GM12892 (cell line): ENCODE measurements around the gene NAV2.

ENCODE experiments used
- DNase-seq: peaks from one replicate; pipeline ENCODE4 v3.0.0; 2011; ENCODE audit not compliant: insufficient read length
- FAIRE-seq: peaks from 2 replicates; lab custom pipeline; 2011; peaks lifted over from hg19 to GRCh38; lab: Jason Lieb, UNC
- POLR2A ChIP-seq: IDR thresholded peaks from 2 replicates; pipeline ENCODE4 v1.6.1; 2011; ENCODE audit warnings: low read depth, low read length, control low read depth
- POLR2AphosphoS5 ChIP-seq: IDR thresholded peaks from 2 replicates; pipeline ENCODE4 v1.6.1; 2011; ENCODE audit warnings: low read depth, low read length, control low read depth
- TAF1 ChIP-seq: IDR thresholded peaks from 2 replicates; pipeline ENCODE4 v1.6.1; 2011; ENCODE audit warnings: low read depth, mild to moderate bottlenecking, control low read depth, low read length, borderline replicate concordance

Gene NAV2

DNA sequence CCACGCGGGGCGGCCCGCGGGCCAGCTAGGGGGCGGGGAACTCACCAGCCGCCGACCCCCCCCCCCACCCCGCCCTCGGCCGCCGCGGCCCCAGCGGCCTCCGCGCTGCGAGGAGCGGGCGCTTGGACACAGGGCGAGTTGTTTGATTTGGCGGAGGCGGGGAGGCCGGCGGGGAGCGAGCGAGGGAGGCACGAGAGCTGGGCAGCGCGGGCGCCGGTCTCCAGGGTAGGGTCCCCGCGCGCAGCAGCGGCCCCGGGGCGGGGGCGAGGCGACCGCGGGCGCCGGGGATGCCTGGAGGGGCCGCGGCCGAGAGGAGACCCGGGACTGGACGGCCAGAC, 64.4 kb downstream of the NAV2 start:
- TF ChIP-seq POLR2A (peak; percentile 27; the same call in 1 of the 2 replicates), TAF1 (no peak), POLR2AphosphoS5 (no peak)
- DNase-seq (peak; percentile 28), FAIRE-seq (peak; percentile 84)

DNA sequence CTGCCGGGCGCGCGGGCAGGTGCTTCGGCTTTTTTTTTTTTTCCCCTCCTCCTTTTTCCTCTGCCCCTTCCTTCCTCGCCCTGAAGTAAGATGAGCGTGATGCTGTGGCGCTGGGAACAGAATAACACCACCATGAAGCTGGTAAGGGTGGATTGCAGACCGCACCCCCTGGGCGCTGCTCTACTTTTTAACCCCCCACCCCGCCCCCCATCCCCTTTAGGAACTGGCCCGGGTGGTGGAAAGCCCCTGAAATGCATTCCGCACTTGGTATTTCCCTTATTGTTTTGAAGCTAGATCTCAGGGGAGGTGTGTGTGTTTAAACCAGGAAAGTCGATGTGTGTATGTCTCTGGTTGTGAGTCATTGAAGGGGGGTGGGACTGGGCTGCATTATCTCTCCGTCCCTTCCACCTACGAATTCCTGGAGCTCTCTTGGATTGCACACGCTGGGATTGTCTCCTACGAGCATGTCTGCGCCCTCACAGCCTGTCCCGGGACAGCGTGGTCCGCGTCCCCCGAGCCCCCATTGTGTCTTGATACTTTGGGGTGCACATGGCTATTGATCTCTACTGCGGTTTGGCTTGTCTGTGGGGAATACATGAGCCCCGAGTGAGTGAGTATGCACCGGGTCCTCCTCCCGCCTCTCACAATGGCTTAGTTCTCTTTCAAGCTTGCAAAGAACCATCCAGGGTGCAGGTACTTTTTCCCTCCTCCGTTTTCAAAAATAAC, 64.9 kb downstream of the NAV2 start:
- peak; percentile 50; the same call in 1 of the 2 replicates for TF ChIP-seq POLR2AphosphoS5
- peak; percentile 65; the same call in 1 of the 2 replicates for TF ChIP-seq TAF1
- TF ChIP-seq POLR2A: no peak; the same call in 1 of the 2 replicates
- DNase-seq (peak; percentile 45), FAIRE-seq (no peak)

DNA sequence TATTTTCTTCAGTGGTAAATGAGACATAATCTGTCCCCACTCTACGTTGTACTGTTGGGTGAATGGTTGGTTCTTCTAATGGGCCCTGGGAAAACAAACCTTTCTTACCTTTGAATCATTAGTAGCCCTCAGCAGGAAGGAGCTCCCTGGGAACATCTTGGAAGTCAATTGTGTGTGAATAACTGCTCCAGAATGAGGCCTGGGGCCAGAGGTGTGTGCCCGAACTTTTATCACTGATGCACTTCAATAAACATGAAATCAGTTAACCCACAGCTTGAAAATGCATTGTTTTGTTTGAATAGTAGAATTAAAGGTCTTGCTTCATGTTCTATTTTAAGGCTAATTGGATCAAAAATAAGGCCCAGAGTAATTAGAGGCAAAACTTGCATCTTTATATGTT, 67.1 kb downstream of the NAV2 start:
- no peak for DNase-seq
- TF ChIP-seq POLR2AphosphoS5 (no peak), POLR2A (no peak), TAF1 (no peak)
- FAIRE-seq: peak; percentile 5

- DNase-seq: no peak
- TF ChIP-seq POLR2AphosphoS5 (no peak), POLR2A (no peak), TAF1 (no peak)
- FAIRE-seq: no peak
These were observed 68.7 kb downstream of the NAV2 start for GRCh38 chr11:19781351-19781750.

- FAIRE-seq (no peak), DNase-seq (no peak)
- TF ChIP-seq POLR2A (no peak), POLR2AphosphoS5 (no peak), TAF1 (no peak)
These were observed 72.6 kb downstream of the NAV2 start for GRCh38 chr11:19785265-19785664.

DNA sequence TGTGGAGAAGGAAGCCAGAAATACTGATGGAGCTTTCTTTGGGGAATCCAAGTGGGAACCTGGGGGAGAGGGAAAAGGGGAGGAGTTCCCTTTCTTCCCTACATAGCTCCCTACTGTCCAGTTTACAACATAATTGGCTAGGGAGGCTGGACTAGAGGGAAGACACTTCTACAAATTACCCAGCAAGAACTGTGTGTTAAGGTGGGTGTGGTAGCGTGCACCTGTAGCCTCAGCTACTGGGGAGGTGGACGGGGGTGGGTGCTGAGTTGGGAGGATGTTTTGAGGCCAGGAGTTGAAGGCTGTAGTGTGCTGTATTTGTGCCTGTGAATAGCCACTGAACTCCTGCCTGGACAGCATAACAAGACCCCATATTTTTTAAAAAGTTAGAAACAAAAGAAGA, 74.0 kb downstream of the NAV2 start:
- FAIRE-seq (no peak), DNase-seq (no peak)
- TF ChIP-seq POLR2A: no peak
- no peak for TF ChIP-seq TAF1
- no peak for TF ChIP-seq POLR2AphosphoS5

- DNase-seq: no peak
- no peak for FAIRE-seq
- TF ChIP-seq POLR2AphosphoS5 (no peak), TAF1 (no peak), POLR2A (no peak)
These were observed 75.8 kb downstream of the NAV2 start for GRCh38 chr11:19788435-19788834.

GRCh38 chr11:19789245-19789644, 76.6 kb downstream of the NAV2 start:
- TF ChIP-seq POLR2A (no peak), POLR2AphosphoS5 (no peak), TAF1 (no peak)
- FAIRE-seq (no peak), DNase-seq (no peak)

DNA sequence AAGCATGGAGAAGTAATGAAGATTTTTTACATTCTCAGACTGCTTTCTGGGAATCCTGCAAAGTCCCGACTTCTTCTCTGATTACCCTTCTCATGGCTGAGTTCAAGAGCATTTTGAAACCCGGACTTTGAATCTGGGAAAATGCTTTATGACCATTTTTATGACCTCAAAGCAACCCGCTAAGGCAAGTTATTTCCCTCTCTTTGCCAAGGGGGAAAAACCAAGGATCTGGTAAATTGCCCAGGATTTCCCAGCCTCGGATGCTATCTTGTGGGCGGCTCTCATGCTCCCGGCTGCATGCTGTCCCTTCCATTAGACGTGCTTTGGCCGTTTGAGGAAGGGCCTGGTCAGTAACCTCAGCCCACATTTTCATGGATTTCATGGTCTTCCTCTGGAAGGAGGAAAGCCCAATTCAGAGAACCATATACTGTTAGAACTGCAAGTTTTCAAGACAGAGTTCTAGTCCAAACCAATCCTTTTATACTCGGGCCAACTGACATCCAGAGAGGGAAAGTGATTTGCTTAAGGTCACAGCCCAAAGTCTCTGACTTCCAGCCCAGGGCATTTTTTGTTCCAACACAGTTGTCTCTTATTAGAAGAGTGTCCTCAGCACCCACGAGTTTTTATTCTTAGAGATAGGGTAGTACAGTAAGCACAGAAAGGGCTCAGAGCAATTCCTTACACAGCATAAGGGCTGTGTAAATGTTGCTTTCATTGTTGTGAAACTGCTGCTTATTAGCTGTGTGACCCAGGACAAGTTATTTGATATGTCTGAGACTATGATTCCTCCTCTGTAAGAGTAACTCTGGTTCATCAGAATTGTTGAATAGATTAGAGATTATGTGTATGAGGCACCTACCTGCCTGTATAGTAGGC, 77.4 kb downstream of the NAV2 start:
- DNase-seq (no peak), FAIRE-seq (no peak)
- TF ChIP-seq POLR2A (no peak), POLR2AphosphoS5 (no peak), TAF1 (no peak)

DNA sequence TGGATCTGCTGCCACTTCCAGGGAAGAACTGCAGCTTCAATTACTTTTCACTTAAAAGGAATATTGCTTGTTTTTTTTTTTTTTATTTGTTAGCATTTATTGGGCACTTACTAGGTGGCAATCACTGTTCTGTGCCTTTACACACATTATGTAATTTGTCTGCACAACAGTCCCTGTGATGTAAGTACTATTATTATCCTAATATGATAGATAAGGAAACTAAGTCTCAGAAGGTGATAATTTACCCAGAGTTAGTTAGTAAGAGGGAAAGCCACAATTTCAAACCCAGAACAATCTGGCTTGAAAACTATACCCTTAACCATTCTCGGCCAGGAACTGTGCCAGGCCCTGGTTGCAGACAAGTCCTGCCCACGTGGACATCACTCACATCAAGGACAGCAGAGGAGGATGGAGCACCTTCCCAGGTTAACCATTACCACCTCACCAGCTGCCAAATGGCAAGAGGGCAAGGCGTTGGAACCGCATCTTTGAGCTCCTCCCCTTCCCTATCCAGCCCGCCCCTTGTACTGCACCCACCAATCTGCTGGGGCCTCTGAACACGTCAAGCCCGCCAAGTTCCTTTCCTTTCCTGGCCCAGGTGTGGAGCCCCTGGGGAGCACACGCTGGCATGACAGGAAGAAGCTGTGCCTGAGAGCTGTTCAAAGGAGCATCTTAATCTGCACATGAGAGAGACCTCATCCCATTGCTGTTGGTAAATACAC, 78.4 kb downstream of the NAV2 start:
- FAIRE-seq: no peak
- TF ChIP-seq POLR2A (no peak), POLR2AphosphoS5 (no peak), TAF1 (no peak)

GRCh38 chr11:19792510-19792909, 79.9 kb downstream of the NAV2 start:
- TF ChIP-seq POLR2AphosphoS5 (no peak), POLR2A (no peak), TAF1 (no peak)
- FAIRE-seq (no peak), DNase-seq (no peak)

More for the DNA sequence above, 78.4 kb downstream of the NAV2 start:
- no peak for DNase-seq
